ENCODE results near the gene GRM3.

- no peak for TF ChIP-seq CTCF (IDR thresholded peaks at IDR 0.05)
- no peak for TF ChIP-seq JUND (IDR thresholded peaks at IDR 0.05)
- TF ChIP-seq FOXJ3 (CRISPR knock-in tag; IDR thresholded peaks at IDR 0.05): no peak
- no peak for TF ChIP-seq MAX (IDR thresholded peaks at IDR 0.05; ENCODE audit: low read depth)
These were observed 183.2 kb downstream of the GRM3 start for GRCh38 chr7:86826948-86827347.

Data from SK-N-SH (cell line).